GM19035 (cell line): Measurements from ENCODE around the gene SLC7A8.

Experiments
- ATAC-seq: cut with Tn5 transposase; IDR thresholded peaks from one replicate; pipeline ENCODE4 v1.9.1; 2021; ENCODE audit not compliant: unreplicated experiment

The SLC7A8 gene

DNA sequence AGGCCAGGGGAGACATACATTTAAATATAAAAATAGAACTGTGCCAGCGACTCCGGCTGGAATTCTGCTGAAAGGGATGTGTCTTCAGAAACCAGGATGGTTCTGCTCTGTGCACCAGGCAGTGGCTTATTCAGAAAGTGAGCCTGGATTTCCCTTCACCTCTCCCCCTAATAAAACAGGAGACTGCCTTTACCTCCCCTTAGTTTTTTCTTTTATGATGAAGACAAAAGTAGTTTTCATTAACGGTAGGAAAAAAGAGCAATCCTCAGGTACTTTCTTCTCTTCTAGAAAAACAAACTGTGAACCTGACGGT is 346 bp downstream of the SLC7A8 start:
- ATAC-seq, result no peak

GRCh38 chr14:23182372-23183157 is 895 bp downstream of the SLC7A8 start:
- ATAC-seq, result no peak

GRCh38 chr14:23181946-23182345 is 1.5 kb downstream of the SLC7A8 start:
- ATAC-seq, result no peak

GRCh38 chr14:23181453-23181852 is 2.0 kb downstream of the SLC7A8 start:
- ATAC-seq, result no peak

DNA sequence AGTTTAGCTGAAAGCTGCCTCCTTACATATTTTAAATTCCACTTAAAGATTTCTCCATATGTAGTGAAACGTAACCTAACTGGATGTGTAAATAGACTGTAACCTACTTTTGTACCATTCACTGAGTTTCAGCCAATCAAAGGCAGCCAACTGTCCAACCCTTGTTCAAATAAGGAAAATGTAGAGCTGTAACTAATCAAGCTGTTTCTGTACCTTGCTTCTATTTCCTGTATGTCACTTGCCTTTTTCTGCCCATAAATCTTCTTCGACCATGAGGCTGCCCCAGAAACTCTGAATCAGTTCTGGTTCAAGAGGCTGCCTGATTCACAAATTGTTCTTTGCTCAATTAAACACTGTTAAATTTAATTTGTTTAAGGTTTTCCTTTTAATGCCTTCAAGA is 6.3 kb downstream of the SLC7A8 start:
- no peak for ATAC-seq

DNA sequence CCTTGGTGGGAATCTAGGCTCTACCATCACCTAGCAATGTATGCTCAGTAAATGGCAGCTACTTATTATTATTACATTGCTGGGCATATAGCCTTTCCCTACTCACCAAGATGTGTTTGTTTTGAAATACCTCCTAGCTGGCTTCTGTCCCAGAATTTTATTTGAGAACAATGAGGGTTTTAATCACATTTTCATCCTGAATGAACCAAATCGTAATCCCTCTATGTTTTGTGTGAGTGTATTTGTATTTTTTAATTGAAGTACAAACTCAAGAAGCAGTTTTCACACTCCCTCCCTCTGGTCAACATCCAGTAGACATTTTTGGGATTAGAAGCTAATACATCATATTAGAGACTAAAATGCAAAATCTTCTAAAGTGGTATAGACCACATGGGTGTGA is 7.6 kb downstream of the SLC7A8 start:
- ATAC-seq, result no peak

DNA sequence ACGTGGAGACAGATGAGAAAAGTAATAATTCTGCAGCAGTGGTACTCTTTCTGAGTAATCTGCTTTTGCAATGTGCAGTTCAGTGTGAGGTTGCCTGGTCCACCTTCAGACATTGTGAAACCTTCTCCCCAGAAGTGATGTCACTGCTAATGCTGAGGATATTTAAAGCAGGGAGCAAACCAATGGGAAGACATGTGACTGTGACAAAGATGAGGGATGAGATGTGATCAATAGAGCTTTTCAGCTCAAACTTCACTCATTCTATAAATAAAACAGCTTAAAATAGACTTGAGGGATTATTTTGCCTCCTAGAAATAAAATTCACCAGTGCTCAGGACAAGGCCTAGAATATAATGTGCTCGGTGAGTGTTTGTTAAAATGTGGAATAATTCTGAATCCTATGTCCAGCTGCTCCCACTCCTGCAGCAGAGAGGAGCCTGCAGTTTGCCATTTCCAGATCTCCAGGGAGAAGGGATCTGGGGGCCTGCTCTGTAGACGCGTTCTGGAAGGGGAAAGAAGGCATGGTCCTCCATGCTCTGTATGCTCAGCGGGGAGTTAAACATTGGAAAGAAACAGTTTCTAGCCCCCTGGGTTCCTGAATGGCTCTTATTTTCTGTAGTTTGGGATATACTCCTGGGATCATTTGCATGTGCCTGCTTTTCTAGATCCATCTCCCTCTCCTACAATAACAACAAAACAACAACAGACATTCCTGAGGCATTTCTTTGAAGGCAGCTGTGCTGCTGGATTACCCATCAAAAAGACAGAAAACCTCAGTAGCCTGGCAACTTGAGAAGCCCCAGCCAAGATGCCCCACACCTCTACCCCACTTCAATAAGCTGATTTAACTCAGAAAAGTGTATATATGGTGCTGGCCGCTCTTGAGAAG is 8.9 kb downstream of the SLC7A8 start:
- ATAC-seq, result no peak

DNA sequence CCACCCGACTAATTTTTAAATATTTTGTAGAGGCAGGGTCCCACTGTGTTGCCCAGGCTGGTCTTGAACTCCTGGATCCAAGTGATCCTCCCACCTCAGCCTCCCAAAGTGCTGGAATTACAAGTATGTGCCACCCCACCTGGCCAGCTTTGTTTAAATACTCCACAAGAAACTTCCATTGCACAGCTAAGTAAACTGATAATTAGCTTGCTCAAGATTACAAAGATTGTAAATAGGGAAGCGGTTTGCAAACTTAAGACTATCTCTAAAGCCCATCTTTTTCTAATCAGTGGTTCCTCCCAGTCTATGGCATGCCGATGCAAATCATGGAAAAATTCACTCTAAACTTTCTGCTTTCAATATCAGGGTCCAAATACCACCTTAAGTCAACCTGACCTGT is 9.7 kb downstream of the SLC7A8 start:
- no peak for ATAC-seq

GRCh38 chr14:23173031-23173430 is 10.4 kb downstream of the SLC7A8 start:
- ATAC-seq, result no peak

- no peak for ATAC-seq
Measured at GRCh38 chr14:23172574-23172973, 10.9 kb downstream of the SLC7A8 start.

GRCh38 chr14:23172096-23172495 is 11.4 kb downstream of the SLC7A8 start:
- ATAC-seq, result no peak

- ATAC-seq, result no peak
Measured at GRCh38 chr14:23171222-23171975, 12.1 kb downstream of the SLC7A8 start.

DNA sequence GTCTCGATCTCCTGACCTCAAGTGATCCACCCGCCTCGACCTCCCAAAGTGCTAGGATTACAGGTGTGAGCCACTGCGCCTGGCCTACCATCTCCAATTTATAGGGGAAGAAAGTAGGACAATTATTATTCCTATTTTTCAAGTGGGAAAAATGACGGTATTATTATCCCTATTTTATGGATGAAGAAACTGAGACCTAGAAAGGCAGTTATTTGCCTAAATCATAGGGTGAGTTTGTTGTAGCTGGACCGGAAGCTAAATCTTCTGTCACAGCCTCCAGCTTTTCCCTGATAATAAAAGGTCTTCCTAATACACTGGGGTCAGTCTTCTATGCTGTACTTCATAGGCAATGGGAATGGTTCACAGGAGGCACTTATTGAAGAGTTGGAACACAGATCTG is 13.8 kb downstream of the SLC7A8 start:
- no peak for ATAC-seq

GRCh38 chr14:23168246-23168645 is 15.2 kb downstream of the SLC7A8 start:
- ATAC-seq, result no peak

GRCh38 chr14:23167116-23167847 is 16.2 kb downstream of the SLC7A8 start:
- ATAC-seq, result no peak

DNA sequence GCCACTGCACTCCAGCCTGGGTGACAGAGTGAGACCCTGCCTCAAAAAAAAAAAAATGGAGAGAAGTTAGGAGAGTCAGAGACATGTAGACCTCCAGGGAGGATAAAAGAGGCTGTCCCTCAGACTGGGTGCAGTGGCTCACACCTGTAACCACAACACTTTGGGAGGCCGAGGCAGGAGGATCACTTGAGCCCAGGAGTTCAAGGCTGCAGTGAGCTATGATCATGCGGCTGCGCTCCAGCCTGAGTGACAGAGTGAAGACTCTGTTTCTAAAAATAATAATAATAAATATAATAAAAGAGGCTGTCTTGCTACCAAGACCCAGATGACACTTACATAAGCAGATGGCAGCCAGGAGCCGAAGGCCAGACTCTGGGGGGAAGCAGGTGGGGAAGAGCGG is 18.5 kb downstream of the SLC7A8 start:
- no peak for ATAC-seq

DNA sequence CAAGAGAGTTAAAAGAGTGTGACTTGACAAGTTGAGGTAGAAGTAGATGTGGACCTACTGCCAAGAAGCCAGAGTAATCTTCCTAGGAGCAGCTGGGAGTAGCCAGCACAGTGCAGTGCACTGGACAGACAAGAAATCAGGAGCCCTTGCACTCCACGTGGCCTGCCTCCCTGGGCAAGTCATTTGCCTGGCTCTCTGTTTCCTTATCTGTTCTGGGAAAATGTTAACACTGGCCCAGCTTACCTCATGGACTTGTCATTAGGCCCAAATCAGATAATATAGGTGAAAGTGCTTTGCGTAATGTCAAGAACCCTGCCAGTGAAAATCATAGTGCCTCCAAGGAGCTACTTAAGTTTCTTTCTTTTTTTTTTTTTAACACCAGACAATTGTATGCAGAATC is 19.2 kb downstream of the SLC7A8 start:
- ATAC-seq, result no peak

GRCh38 chr14:23163830-23164229 is 19.6 kb downstream of the SLC7A8 start:
- no peak for ATAC-seq

- no peak for ATAC-seq
Measured at GRCh38 chr14:23162800-23163199, 20.7 kb downstream of the SLC7A8 start.

- no peak for ATAC-seq
Measured at GRCh38 chr14:23162005-23162404, 21.5 kb downstream of the SLC7A8 start.

DNA sequence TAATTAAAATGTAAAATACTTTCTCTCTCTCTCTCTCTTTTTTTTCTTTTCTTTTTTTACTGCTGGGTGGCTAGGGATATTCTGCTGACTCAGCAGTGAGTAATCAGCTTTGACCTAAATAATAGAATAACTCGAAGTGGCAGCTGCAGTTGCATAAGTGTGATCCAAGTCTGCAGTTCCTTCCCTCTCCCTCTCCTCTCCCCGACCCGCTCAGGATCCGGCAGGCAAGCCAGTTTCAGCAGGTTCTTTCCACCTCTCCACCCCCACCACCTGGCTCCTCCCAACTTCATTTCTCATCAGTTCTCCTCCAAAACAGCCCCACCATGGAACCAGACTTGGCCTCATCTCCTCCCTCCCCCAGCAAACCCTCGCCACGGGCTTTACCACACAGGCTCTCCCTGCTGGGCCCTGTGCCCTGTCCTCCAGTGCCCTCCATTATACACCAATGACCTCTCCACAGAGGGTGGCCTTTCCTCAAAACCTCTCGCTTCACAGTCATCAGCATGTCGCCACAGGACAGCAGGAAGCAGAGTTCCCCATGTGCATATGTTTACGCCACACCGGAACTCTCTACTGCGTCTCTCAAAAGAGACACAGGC is 22.4 kb downstream of the SLC7A8 start:
- ATAC-seq, result no peak
